HUES64 (cell line): ENCODE data around the gene ACTN4. TPM values are rescaled to one million over a fixed set of nuclear protein-coding genes. Genes with fewer than 3 reads are reported as not detected.
"Not testable (repeated sequence)": the region's sequence is repeated elsewhere in the genome, so short reads cannot be mapped to it uniquely, and the experiment has no call there.

ENCODE experiments used
- H3K27ac ChIP-seq: 2 replicates; pipeline ENCODE4 v1.7.0; 2013; ENCODE audit warnings: low read depth, low read length, inconsistent platforms
- H3K27me3 ChIP-seq: 2 replicates; pipeline ENCODE4 v1.6.1; 2013; ENCODE audit warnings: mild to moderate bottlenecking, low read length; ENCODE audit not compliant: insufficient read depth
- H3K36me3 ChIP-seq: 2 replicates; pipeline ENCODE4 v1.6.1; 2013; ENCODE audit warnings: mild to moderate bottlenecking, low read length; ENCODE audit not compliant: insufficient read depth
- H3K4me1 ChIP-seq: 2 replicates; pipeline ENCODE4 v1.6.1; 2013; ENCODE audit warnings: mild to moderate bottlenecking, low read length, moderate library complexity; ENCODE audit not compliant: insufficient read depth
- H3K4me3 ChIP-seq: 2 replicates; pipeline ENCODE4 v1.5.1; 2013; ENCODE audit warnings: mild to moderate bottlenecking, low read length, moderate library complexity
- H3K9ac ChIP-seq: 2 replicates; pipeline ENCODE4 v1.6.1; 2013; ENCODE audit warnings: mild to moderate bottlenecking, low read depth, low read length
- H3K9me3 ChIP-seq: 2 replicates; pipeline ENCODE4 v1.6.1; 2013; ENCODE audit warnings: low read depth, low read length; ENCODE audit not compliant: insufficient read depth
- WGBS: fragments of 150-250, 120-280 bp; methylation state at CpG from one replicate; pipeline ENCODE4 v1.1.7; 2013; ENCODE audit warnings: missing lambda C conversion rate; 5-methylcytosine and 5-hydroxymethylcytosine counted together
- polyA plus RNA-seq, 2 experiments: library from polyadenylated mRNA; stranded (reverse); fragments of 50-300 nt; gene quantifications; one replicate each; pipeline ENCODE4 v1.2.3, GENCODE V29; 2013

The ACTN4 gene
- 227 TPM for polyA plus RNA-seq (2013, experiment 1 of 2)
- polyA plus RNA-seq (2013, experiment 2 of 2), result 242 TPM

DNA sequence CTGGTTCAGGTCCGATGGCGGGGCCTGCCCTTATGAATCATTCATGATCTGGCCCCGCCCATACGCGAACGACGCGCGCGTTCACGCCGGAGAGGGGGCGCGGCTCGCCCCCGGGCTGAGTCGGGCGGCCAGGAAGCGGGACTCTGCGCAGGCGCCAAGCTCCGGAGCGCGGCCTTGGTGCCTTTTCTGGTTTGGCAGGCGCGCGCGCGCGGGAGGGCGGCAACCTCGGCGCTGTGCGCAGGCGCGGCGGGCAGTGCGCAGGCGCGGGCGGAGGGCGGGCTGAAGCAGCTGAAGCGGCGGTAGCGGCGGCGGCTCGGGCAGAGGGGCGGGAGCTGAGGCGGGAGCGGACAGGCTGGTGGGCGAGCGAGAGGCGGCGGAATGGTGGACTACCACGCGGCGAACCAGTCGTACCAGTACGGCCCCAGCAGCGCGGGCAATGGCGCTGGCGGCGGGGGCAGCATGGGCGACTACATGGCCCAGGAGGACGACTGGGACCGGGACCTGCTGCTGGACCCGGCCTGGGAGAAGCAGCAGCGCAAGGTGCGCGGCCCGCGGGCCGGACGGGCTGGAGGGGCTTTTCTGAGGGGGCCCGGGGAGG, at the start of gene ACTN4:
TSS of gene ACTN4 (plus strand) at position 282 of the 598 bp plus-strand sequence. CDS start at position 379, 97 bp downstream.
- H3K9ac ChIP-seq, result peak within 1 kb of the TSS; percentile 93
- H3K27ac ChIP-seq, result peak within 1 kb of the TSS; percentile 80
- under 1% methylated on average over 77 of the region's 77 CpGs for WGBS
- H3K36me3 ChIP-seq, result no peaks in the 10 kb centered on the region
- peak within 1 kb of the TSS; percentile 99 for H3K4me3 ChIP-seq
- peaks cover 28% of the 10 kb centered on the region for H3K4me1 ChIP-seq
- no peaks in the 10 kb centered on the region for H3K27me3 ChIP-seq
- H3K9me3 ChIP-seq, result no peaks in the 10 kb centered on the region

DNA sequence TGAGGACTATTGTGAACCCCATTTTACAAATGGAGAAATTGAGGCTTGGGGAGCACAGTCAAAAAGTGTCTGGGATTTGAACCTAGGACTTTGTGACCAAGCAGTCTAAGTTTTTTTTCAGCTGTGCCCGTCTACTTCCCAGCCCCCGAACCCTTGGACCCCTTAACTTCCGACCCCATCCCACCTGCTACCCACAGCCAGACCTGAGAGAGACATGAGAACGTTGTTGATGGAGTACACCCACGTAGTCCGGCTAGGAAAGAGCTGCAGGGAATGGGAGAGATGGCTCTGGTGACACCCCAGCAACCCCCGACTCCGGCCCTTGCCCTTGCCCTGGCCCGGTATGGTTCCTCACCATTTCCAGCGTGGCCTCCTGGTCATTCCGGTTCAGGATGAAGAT, 47.7 kb upstream of the ACTN4 start:
- no peaks in the 10 kb centered on the region for H3K27me3 ChIP-seq
- no peak overlapping the region for H3K27ac ChIP-seq
- no peaks in the 10 kb centered on the region for H3K9me3 ChIP-seq
- no peaks in the 10 kb centered on the region for H3K4me1 ChIP-seq
- 92% methylated on average over 11 of the region's 11 CpGs for WGBS
- no peak overlapping the region for H3K9ac ChIP-seq
- H3K36me3 ChIP-seq, result no peaks in the 10 kb centered on the region
- H3K4me3 ChIP-seq, result no peak overlapping the region

DNA sequence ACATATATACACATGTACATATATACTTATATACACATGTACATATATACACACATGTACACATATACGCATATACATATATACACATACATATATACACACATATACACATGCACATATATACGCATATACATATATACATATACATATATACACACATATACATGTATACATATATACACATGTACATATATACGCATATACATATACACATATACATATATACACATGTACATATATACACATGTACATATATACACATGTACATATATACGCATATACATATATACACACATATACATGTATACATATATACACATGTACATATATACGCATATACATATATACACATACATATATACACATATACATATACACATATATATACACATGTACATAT, 44.6 kb upstream of the ACTN4 start:
- H3K9me3 ChIP-seq, H3K4me1 ChIP-seq, H3K4me3 ChIP-seq, H3K27ac ChIP-seq, H3K36me3 ChIP-seq, H3K9ac ChIP-seq, H3K27me3 ChIP-seq: not testable (repeated sequence)
- WGBS, result 94% methylated on average over 5 of the region's 5 CpGs

DNA sequence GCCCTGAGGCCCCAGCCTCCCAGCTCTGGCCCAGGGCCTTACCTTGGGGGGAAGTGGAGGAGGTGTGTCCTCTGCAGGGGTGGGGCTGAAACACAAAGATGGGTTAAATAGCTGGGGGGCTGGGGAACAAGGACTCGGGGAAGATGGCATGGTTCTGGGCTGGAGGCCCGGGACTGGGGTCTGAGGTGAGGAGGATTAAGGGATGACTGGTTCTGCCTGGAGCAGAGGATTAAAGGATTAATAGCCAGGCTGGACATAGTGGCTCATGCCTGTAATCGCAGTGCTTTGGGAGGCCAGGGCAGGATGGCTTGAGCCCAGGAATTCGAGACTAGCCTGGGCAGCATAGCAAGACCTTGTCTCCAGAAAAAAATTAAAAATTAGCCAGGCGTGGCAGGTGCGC, 41.3 kb upstream of the ACTN4 start:
- Histone ChIP-seq H3K36me3 (no peaks in the 10 kb centered on the region), H3K9me3 (no peaks in the 10 kb centered on the region), H3K9ac (no peak overlapping the region), H3K27me3 (no peaks in the 10 kb centered on the region), H3K27ac (no peak overlapping the region), H3K4me3 (no peak overlapping the region), H3K4me1 (no peaks in the 10 kb centered on the region)
- 90% methylated on average over 6 of the region's 6 CpGs for WGBS

DNA sequence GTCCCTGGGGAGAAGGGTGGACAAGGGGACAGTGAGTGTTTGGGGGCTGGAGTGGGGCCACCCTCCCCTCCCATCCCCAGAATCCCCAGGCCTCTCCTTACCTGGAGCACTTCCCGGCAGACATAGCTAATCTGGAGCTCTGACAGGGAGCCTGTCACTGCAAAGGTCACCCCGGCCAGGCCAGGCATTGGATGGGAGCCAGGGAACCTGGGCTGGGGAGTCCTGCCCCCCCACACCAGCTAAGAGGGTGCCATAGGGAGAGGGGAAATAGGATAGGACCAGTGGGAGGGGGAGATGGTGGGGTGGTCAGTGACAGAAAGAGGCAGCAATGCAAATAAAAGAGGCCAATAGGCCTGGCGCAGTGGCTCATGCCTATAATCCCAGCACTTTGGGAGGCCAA, 33.2 kb upstream of the ACTN4 start:
- H3K4me1 ChIP-seq, result peaks cover 6% of the 10 kb centered on the region
- H3K27me3 ChIP-seq, result no peaks in the 10 kb centered on the region
- WGBS, result 83% methylated on average over 3 of the region's 3 CpGs
- no peak overlapping the region for H3K9ac ChIP-seq
- no peaks in the 10 kb centered on the region for H3K36me3 ChIP-seq
- no peak overlapping the region for H3K4me3 ChIP-seq
- no peaks in the 10 kb centered on the region for H3K9me3 ChIP-seq
- H3K27ac ChIP-seq, result no peak overlapping the region

DNA sequence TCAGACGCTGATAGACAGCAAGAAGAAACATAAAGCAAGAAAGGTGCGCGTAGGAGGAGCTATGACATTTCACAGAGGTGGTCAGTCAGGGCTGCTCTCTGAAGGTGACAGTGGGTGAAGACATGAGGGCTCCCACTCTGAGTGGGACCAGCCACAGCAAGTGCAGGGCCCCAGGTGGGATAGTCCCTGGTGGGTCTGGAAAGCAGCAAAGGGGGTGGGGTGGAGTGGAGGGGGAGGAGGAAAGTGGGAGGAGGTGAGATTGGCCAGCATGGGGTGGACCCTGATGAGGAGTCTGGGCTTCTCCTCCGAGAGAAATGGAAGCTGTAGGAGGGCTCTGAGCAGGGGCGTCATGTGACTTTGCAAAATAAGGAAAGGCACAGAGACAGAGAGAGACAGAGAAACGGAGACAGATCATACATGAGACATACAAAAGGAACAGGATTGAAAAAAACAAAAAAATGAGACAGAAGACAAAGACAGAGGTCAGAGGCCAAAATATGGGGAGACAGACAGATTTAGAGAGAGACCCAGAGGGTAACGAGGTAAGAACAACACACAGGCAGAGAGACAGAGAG, 32.4 kb upstream of the ACTN4 start:
- Histone ChIP-seq H3K9ac (no peak overlapping the region), H3K9me3 (no peaks in the 10 kb centered on the region), H3K27ac (no peak overlapping the region), H3K4me1 (peaks cover 10% of the 10 kb centered on the region), H3K36me3 (peaks cover 2% of the 10 kb centered on the region), H3K27me3 (no peaks in the 10 kb centered on the region), H3K4me3 (no peak overlapping the region)
- WGBS, result 80% methylated on average over 7 of the region's 7 CpGs

DNA sequence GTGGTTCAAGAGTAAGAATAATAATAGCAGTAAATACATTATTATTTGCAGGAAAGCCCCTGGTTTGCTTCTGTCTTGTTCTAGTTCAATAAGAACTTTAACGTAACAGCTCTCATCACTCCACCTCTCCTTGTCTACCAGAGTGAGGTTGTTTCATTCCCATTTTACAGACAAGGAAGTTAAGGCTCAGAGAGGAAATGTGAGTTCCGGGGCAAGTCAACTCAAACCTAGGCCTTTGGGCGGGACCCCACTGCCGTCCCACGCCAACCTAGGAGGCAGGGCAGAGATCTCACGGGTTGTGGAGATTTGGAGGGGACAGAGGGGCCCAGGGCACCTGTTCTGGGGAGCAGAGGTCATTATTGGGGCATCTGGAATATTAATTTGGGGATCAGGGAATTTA, 31.2 kb upstream of the ACTN4 start:
- 97% methylated on average over 6 of the region's 6 CpGs for WGBS
- H3K4me1 ChIP-seq, result peaks cover 10% of the 10 kb centered on the region
- H3K27ac ChIP-seq, result no peak overlapping the region
- H3K36me3 ChIP-seq, result peaks cover 13% of the 10 kb centered on the region
- no peaks in the 10 kb centered on the region for H3K27me3 ChIP-seq
- H3K9me3 ChIP-seq, result no peaks in the 10 kb centered on the region
- H3K4me3 ChIP-seq, result no peak overlapping the region
- H3K9ac ChIP-seq, result no peak overlapping the region

DNA sequence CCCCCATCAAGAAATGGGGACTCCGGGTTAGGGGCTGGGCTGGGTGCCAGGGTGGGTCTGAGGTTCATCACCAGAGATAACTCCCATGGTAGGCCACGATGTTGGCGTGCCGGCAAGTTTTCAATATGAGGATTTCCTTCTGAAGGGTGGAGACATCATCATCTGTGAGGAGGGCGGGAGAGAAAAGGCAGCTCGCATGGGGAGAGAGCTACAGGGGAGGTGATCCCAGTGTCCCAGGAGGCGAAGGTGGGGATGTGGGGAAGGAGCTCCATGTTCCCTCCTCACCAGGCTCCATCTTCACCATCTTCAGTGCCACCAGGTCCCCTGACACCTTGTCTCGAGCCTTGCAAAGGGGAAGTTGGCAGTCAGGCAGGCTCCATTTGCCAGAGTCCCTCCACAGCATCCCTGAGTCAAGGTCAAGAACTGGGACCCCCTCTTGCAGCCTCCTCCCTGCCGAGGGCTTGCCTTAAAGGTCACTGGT, 30.1 kb upstream of the ACTN4 start:
- Histone ChIP-seq H3K9ac (0 out of 2 replicates have a peak overlapping the region, but pooled peaks have one; percentile 8), H3K36me3 (peaks cover 24% of the 10 kb centered on the region), H3K9me3 (no peaks in the 10 kb centered on the region), H3K4me1 (peaks cover 10% of the 10 kb centered on the region), H3K4me3 (no peak overlapping the region), H3K27me3 (no peaks in the 10 kb centered on the region), H3K27ac (no peak overlapping the region)
- WGBS, result 95% methylated on average over 7 of the region's 9 CpGs

DNA sequence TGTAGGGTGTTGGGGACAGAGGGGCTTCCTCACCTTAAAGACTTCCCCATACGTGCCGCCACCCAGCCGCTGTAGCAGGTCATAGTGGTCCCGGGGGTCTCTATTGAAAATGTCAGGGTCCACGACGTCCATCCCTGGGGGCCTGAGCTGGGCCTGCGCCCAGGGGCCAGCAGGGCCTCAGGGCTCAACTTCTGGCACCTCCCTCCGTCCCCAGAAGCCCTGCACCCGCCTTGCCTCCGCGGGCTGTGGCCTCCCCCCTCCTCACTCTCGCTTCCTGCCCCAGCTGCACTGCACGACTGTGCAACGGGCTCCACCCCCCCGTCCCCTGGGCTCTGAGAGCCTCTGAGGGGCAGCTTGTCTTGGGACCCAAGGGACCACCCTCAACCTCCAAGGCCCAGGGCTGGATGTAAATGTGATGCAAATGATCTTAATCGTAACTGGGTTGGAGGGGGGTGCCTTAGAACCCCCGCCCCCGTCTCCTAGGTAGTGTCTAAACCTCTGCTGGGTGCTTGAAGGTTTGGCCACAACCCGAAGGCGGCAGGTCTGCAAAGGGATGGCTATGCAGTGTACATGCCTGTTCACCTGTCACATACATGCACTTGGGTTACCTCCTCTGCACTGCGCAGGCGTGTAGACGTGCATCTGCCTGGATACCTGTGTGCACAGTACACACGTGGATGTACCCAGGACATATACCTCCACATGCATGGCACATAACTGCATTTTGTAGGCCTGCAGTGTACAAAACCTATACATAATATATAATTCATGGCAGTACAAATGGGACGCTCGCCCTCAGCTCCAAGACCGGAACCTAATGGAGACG, 29.5 kb upstream of the ACTN4 start, which contains the start of gene MAP4K1:
TSS of gene MAP4K1 (minus strand) at position 190 of the 826 bp plus-strand sequence. CDS start at position 132, 58 bp downstream.
- Histone ChIP-seq H3K9ac (peak within 1 kb of the TSS; percentile 83), H3K9me3 (no peaks in the 10 kb centered on the region), H3K36me3 (peaks cover 30% of the 10 kb centered on the region), H3K27me3 (no peaks in the 10 kb centered on the region), H3K4me3 (peak within 1 kb of the TSS; percentile 75), H3K27ac (peak within 1 kb of the TSS; percentile 80), H3K4me1 (peaks cover 10% of the 10 kb centered on the region)
- WGBS, result 69% methylated on average over 28 of the region's 28 CpGs

DNA sequence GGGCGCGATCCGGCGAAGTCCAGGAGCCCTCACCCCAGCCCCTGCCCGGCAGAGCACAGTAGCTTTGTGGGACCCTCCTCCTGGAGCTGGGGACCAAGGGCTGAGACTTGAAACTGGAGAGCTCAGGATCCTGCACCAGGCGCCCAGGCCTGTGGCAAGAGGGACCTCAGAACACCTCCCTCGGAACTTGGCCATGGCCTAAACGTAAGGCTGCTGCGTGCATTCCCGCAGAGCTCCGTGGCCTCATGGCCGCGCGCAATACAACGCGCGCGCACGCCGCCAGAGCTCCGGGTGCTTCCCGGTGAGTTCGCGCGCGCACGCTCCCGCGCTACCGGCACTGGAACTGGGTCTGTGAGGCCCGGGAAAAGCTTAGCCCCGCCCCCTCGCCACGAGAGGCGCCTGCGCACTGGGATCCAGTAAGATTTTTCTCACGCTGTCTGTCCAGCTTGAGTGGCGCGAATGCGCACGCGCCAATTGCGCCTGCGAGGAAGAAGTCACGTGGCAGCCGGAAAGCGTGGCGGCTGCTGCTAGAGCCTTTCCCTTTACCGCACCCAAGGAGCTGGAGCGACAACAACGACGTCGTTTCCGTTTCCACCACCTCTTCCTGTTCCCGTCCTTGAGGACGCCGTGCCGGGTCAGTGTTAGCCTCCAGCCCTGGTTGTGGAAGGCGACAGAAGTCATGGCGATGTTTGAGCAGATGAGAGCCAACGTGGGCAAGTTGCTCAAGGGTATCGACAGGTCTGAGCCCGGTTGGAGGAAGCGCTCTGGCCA, 28.7 kb upstream of the ACTN4 start, which contains the start of gene EIF3K:
TSS of gene EIF3K (plus strand) at position 599 of the 771 bp plus-strand sequence. CDS start at position 680, 81 bp downstream.
- Histone ChIP-seq H3K27me3 (no peaks in the 10 kb centered on the region), H3K9me3 (no peaks in the 10 kb centered on the region), H3K9ac (peak within 1 kb of the TSS; percentile 83), H3K4me1 (peaks cover 10% of the 10 kb centered on the region), H3K27ac (peak within 1 kb of the TSS; percentile 80), H3K36me3 (peaks cover 36% of the 10 kb centered on the region), H3K4me3 (peak within 1 kb of the TSS; percentile 75)
- WGBS, result 4% methylated on average over 64 of the region's 64 CpGs
